ENCODE data around the gene C14orf180. TPM values are rescaled to one million over a fixed set of nuclear protein-coding genes. Genes with fewer than 3 reads are reported as not detected.

The C14orf180 gene
- total and polyA plus RNA-seq, 2 of the 8 experiments (the other 6 are each of a cell fraction or from before 2014, with no cell fraction given), result not detected

Other genes starting within 250 kb of the C14orf180 start
- gene TMEM179, start 25.0 kb downstream of the C14orf180 start, total RNA-seq (2021; fragmentation: NEBNext Ultra II Directional; extraction: Animal tissue kit (Norgen Biotek cat#: 25700)), result 2.9 TPM in 2 replicates
- gene TMEM179, start 25.0 kb downstream of the C14orf180 start, polyA plus RNA-seq (2011; rRNA removed), result 4.0 and 4.6 TPM in 2 replicates
- gene INF2, start 109.9 kb downstream of the C14orf180 start, total RNA-seq (2021; fragmentation: NEBNext Ultra II Directional; extraction: Animal tissue kit (Norgen Biotek cat#: 25700)), result 54.0 and 59.5 TPM in 2 replicates
- 29.1 and 42.3 TPM in 2 replicates for gene INF2, start 109.9 kb downstream of the C14orf180 start, polyA plus RNA-seq (2011; rRNA removed)
- gene ADSS1, start 144.5 kb downstream of the C14orf180 start, total RNA-seq (2021; fragmentation: NEBNext Ultra II Directional; extraction: Animal tissue kit (Norgen Biotek cat#: 25700)), result 7.9 and 8.9 TPM in 2 replicates
- 7.1 and 9.4 TPM in 2 replicates for gene ADSS1, start 144.5 kb downstream of the C14orf180 start, polyA plus RNA-seq (2011; rRNA removed)
- gene SIVA1, start 173.4 kb downstream of the C14orf180 start, total RNA-seq (2021; fragmentation: NEBNext Ultra II Directional; extraction: Animal tissue kit (Norgen Biotek cat#: 25700)), result 123 and 135 TPM in 2 replicates
- gene SIVA1, start 173.4 kb downstream of the C14orf180 start, polyA plus RNA-seq (2011; rRNA removed), result 517 and 589 TPM in 2 replicates
- gene AKT1, start 216.0 kb downstream of the C14orf180 start, total RNA-seq (2021; fragmentation: NEBNext Ultra II Directional; extraction: Animal tissue kit (Norgen Biotek cat#: 25700)), result 62.1 and 71.5 TPM in 2 replicates
- 68.1 and 89.8 TPM in 2 replicates for gene AKT1, start 216.0 kb downstream of the C14orf180 start, polyA plus RNA-seq (2011; rRNA removed)
- gene ZBTB42, start 221.3 kb downstream of the C14orf180 start, total RNA-seq (2021; fragmentation: NEBNext Ultra II Directional; extraction: Animal tissue kit (Norgen Biotek cat#: 25700)), result 2.8 and 2.9 TPM in 2 replicates
- 3.1 and 3.7 TPM in 2 replicates for gene ZBTB42, start 221.3 kb downstream of the C14orf180 start, polyA plus RNA-seq (2011; rRNA removed)